Kidney (tissue), 14 donors: ENCODE results near the gene AIFM3. TPM values are rescaled to one million over a fixed set of nuclear protein-coding genes. Genes with fewer than 3 reads are reported as not detected.

ENCODE experiments used
- DNase-seq, 5 donors: peaks; one replicate each; pipeline ENCODE4 v3.0.0-alpha.2; 2013 to 2020
- FAIRE-seq: peaks from 2 replicates; lab custom pipeline; 2012; peaks lifted over from hg19 to GRCh38; lab: Jason Lieb, UNC
- H3K27ac ChIP-seq, 2 donors: one replicate each; pipeline ENCODE4 v1.7.0; 2013; ENCODE audit warnings: low read depth in 2 of 2, low read length in 2 of 2, inconsistent platforms in 1 of 2
- H3K27me3 ChIP-seq: one replicate; pipeline ENCODE4 v1.7.1; 2013; ENCODE audit warnings: low read length, inconsistent platforms; ENCODE audit not compliant: control insufficient read depth, insufficient read depth
- H3K36me3 ChIP-seq, 3 donors: one replicate each; pipeline versions ENCODE4 v1.7.0 to v1.7.1; 2013; ENCODE audit warnings: low read length in 3 of 3, control low read depth in 1 of 3, inconsistent platforms in 1 of 3; ENCODE audit not compliant: insufficient read depth in 3 of 3, control insufficient read depth in 2 of 3
- H3K4me1 ChIP-seq, 3 donors: one replicate each; pipeline versions ENCODE4 v1.7.0 to v1.7.1; 2013; ENCODE audit warnings: low read length in 3 of 3, inconsistent platforms in 1 of 3, low read depth in 1 of 3; ENCODE audit not compliant: control insufficient read depth in 2 of 3, insufficient read depth in 2 of 3
- H3K4me3 ChIP-seq, 3 donors: one replicate each; pipeline versions ENCODE4 v1.7.0 to v1.8.1; 2013; ENCODE audit warnings: low read length in 3 of 3, control low read depth in 1 of 3, inconsistent platforms in 1 of 3
- H3K9ac ChIP-seq, 3 donors: one replicate each; pipeline versions ENCODE4 v1.7.0 to v1.7.1; 2013; ENCODE audit warnings: low read length in 3 of 3, control low read depth in 1 of 3, inconsistent platforms in 1 of 3
- H3K9me3 ChIP-seq, 3 donors: one replicate each; pipeline versions ENCODE4 v1.7.0 to v1.7.1; 2013; ENCODE audit warnings: low read length in 3 of 3, control low read depth in 1 of 3, inconsistent platforms in 1 of 3; ENCODE audit not compliant: control insufficient read depth in 2 of 3, insufficient read depth in 1 of 3
- intact Hi-C: fragments of 100-400 bp; cut with DNase I; formaldehyde crosslinking; loops from one replicate; pipeline ENCODE4 v1.11.1; 2022
- polyA plus RNA-seq: library from polyadenylated mRNA; stranded (reverse); fragments of 350-450 nt; fragmentation: Illumina TruSeq; extraction: RNeasy Lipid Tissue Mini Kit (QIAGEN cat#74804); gene quantifications from one replicate; pipeline ENCODE4 v1.2.3, GENCODE V29; 2014; ENCODE audit warnings: low read depth, low replicate concordance; ENCODE audit not compliant: insufficient read depth
- total RNA-seq: library from RNA; stranded (reverse); fragmentation: NEBNext Ultra II Directional; extraction: Animal tissue kit (Norgen Biotek cat#: 25700); gene quantifications from one replicate; pipeline ENCODE4 v1.2.1, GENCODE V29; 2021
- TF ChIP-seq, protein P1 (sequence below): IDR thresholded peaks from 3 replicates; pipeline ENCODE4 v1.5.1; 2012; ENCODE audit warnings: mild to moderate bottlenecking, moderate library complexity, borderline replicate concordance; ENCODE audit not compliant: insufficient read depth; ENCODE audit errors: extremely low read depth
- donor health status: control.
- donor health status: control.
- donor health status: control.
- donor health status: control.
- donor health status: control.
- donor health status: DM: yes; HTN: yes; CAD: no.
- donor health status: Normal renal cell carcinoma (clear cell type).

Gene AIFM3
- total and polyA plus RNA-seq, 2 donors from 2014 or later: 3.1 to 4.4 TPM

GRCh38 chr22:20991252-20992055, 24.4 kb downstream of the AIFM3 start:
- Histone ChIP-seq H3K4me3 (no peak overlapping the region), H3K4me1 (no peaks in the 10 kb centered on the region), H3K9me3 (no peaks in the 10 kb centered on the region), H3K36me3 (peaks cover 0 to 14% (median 7%) of the 10 kb centered on the region in 3 donors), H3K27me3 (no peaks in the 10 kb centered on the region), H3K27ac (no peak overlapping the region), H3K9ac (no peak overlapping the region)
- DNase-seq (peak in 1 of 5 donors; percentile 73), FAIRE-seq (no peak)
- intact Hi-C loops: no loop called here
- TF ChIP-seq, protein P1, sequence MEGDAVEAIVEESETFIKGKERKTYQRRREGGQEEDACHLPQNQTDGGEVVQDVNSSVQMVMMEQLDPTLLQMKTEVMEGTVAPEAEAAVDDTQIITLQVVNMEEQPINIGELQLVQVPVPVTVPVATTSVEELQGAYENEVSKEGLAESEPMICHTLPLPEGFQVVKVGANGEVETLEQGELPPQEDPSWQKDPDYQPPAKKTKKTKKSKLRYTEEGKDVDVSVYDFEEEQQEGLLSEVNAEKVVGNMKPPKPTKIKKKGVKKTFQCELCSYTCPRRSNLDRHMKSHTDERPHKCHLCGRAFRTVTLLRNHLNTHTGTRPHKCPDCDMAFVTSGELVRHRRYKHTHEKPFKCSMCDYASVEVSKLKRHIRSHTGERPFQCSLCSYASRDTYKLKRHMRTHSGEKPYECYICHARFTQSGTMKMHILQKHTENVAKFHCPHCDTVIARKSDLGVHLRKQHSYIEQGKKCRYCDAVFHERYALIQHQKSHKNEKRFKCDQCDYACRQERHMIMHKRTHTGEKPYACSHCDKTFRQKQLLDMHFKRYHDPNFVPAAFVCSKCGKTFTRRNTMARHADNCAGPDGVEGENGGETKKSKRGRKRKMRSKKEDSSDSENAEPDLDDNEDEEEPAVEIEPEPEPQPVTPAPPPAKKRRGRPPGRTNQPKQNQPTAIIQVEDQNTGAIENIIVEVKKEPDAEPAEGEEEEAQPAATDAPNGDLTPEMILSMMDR: no peak

- Histone ChIP-seq H3K36me3 (peaks cover 0 to 14% (median 5%) of the 10 kb centered on the region in 3 donors), H3K27ac (no peak overlapping the region), H3K4me1 (no peaks in the 10 kb centered on the region), H3K9ac (no peak overlapping the region), H3K27me3 (no peaks in the 10 kb centered on the region), H3K4me3 (no peak overlapping the region), H3K9me3 (no peaks in the 10 kb centered on the region)
- FAIRE-seq: no peak
- TF ChIP-seq, protein P1: no peak
- peak in 1 of 5 donors; percentile 55 for DNase-seq
- intact Hi-C loops: no loop called here
These were observed 25.0 kb downstream of the AIFM3 start for GRCh38 chr22:20992056-20992442.

DNA sequence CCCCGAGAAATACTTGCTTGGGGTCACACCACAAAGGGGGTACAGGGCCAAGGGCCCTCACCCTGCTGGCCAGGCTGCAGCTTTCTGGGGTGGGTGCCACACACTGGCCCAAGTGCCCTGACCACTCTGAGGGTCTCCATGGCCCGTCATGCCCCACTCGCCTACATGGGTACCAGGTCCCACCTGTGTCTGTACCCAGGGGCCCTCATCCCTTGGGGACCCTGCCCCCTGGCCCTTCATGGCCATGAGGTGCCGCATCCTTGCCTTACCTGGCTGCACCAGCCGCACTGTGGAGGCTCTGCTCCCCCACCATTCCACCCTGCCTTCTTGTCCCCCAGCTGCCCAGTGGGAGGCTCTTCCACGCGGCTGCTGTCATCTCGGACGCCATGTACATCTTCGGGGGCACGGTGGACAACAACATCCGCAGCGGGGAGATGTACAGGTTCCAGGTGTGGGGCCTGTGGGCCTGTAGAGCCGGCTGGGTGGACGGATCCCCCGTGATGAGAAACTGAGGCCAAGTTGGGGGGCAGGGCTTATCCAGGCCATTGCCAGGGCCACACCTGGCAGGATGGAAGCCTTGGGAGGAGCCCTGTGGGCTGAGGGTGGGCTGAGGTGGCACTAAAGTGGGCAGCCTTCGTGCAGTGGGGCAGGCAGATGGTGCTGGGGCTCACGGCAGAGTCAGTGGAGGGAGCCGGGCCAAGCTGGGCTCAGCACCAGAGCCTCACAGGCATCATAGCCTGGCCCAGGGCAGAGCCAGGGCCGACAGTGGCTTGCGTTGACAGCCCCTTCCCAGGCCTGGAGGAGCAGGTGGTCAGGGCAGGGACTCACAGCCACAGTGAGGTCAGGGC, 25.6 kb downstream of the AIFM3 start:
- FAIRE-seq: no peak
- Histone ChIP-seq H3K27me3 (no peaks in the 10 kb centered on the region), H3K36me3 (peaks cover 0 to 14% (median 5%) of the 10 kb centered on the region in 3 donors), H3K27ac (no peak overlapping the region), H3K9me3 (no peaks in the 10 kb centered on the region), H3K4me3 (no peak overlapping the region), H3K9ac (no peak overlapping the region), H3K4me1 (no peaks in the 10 kb centered on the region)
- TF ChIP-seq, protein P1: no peak
- peak in 1 of 5 donors; percentile 73 for DNase-seq
- intact Hi-C loops: no loop called here
